HAP-1 (cell line): ENCODE results near the gene FERMT2.

Source experiments
- DNase-seq, 2 experiments: peaks; one replicate each; pipeline ENCODE4 v3.0.0-alpha.2; 2016 to 2020; ENCODE audit warnings: low spot score in 2 of 2
- H3K27me3 ChIP-seq: fragments of 250-450 bp; sonication (Bioruptor Pico); 2 replicates; pipeline ENCODE4 v1.5.1; 2020; ENCODE audit warnings: low read depth, mild to moderate bottlenecking, moderate library complexity
- H3K36me3 ChIP-seq: fragments of 250-450 bp; sonication (Bioruptor Pico); replicated peaks from 2 replicates; pipeline ENCODE4 v1.5.1; 2020; ENCODE audit warnings: mild to moderate bottlenecking
- H3K4me1 ChIP-seq: fragments of 250-450 bp; sonication (Bioruptor Pico); 2 replicates; pipeline ENCODE4 v1.5.1; 2020; ENCODE audit warnings: mild to moderate bottlenecking
- H3K4me3 ChIP-seq: fragments of 250-450 bp; sonication (Bioruptor Pico); 2 replicates; pipeline ENCODE4 v1.5.1; 2020; ENCODE audit warnings: mild to moderate bottlenecking, moderate library complexity
- H3K9me3 ChIP-seq: fragments of 250-450 bp; sonication (Bioruptor Pico); 2 replicates; pipeline ENCODE4 v1.5.1; 2020; ENCODE audit warnings: mild to moderate bottlenecking, moderate library complexity
- in situ Hi-C: fragments of 300-500 bp; cut with MboI; formaldehyde crosslinking; loops from 3 replicates; pipeline ENCODE4 v1.14.3; 2020; ENCODE audit warnings: low sequenced_read_pairs, inconsistent platforms, mixed read lengths

FERMT2 gene

DNA sequence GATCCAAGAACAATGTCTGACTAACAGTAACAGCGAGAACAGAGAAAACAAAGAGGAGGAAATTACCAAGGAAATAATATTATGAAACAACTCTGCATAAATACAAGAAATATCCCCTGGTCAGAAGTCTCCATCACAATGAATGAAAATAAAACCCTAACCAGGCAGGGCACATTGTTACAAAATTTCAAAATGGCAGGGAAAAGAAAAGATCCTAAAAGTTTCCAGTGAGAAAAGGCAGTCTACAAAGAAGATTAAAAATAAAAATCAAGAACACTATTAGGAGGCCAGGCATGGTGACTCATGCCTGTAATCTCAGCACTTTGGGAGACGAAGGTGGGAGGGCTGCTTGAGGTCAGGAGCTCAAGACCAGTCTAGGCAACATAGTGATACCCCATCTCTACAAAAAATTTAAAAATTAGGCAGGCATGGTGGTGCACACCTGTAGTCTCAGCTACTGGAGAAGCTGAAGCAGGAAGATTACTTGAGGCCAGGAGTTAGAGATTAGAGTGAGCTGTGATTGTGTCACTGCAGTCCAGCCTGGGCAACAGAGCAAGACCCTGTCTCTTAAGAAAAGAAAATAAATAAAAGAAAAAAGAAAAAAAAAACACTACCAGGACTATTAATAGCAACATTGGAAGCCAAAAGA, 47.8 kb downstream of the FERMT2 start:
- H3K9me3 ChIP-seq: no peaks in the 10 kb centered on the region
- in situ Hi-C loops: no loop called here
- H3K4me3 ChIP-seq: no peak overlapping the region
- DNase-seq: no peak
- H3K27me3 ChIP-seq: no peaks in the 10 kb centered on the region
- peaks cover 10% of the 10 kb centered on the region for H3K4me1 ChIP-seq
- H3K36me3 ChIP-seq: peaks cover 7% of the 10 kb centered on the region; the same call in 1 of the 2 replicates

- Histone ChIP-seq H3K36me3 (peaks cover 7% of the 10 kb centered on the region; the same call in 1 of the 2 replicates), H3K4me3 (no peak overlapping the region), H3K4me1 (peaks cover 8% of the 10 kb centered on the region), H3K9me3 (no peaks in the 10 kb centered on the region), H3K27me3 (no peaks in the 10 kb centered on the region)
- DNase-seq: no peak
- in situ Hi-C loops: no loop called here
Measured at GRCh38 chr14:52901357-52901980, 49.4 kb downstream of the FERMT2 start.

DNA sequence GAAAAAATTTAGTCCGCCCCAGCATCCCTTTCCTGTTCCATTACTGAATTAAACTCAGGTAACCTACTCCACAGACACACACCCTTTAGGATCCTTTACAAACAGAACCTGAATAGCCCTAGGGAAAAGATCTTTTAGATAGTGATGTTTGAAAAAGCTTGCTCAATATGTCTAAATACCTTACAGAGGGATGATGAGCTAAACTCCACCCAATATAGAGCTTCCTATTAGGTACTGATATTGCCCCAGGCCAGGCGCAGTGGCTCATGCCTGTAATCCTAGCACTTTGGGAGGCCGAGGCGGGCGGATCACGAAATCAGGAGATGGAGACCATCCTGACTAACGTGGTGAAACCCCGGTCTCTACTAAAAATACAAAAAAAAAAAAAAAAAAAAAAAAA, 50.1 kb downstream of the FERMT2 start:
- Histone ChIP-seq H3K36me3 (peaks cover 7% of the 10 kb centered on the region; the same call in 1 of the 2 replicates), H3K4me1 (peaks cover 8% of the 10 kb centered on the region), H3K27me3 (no peaks in the 10 kb centered on the region), H3K4me3 (no peak overlapping the region), H3K9me3 (no peaks in the 10 kb centered on the region)
- in situ Hi-C loops: no loop called here
- no peak for DNase-seq

- no peak overlapping the region for H3K4me3 ChIP-seq
- H3K4me1 ChIP-seq: peaks cover 12% of the 10 kb centered on the region
- no peaks in the 10 kb centered on the region for H3K9me3 ChIP-seq
- H3K36me3 ChIP-seq: peaks cover 7% of the 10 kb centered on the region; the same call in 1 of the 2 replicates
- H3K27me3 ChIP-seq: no peaks in the 10 kb centered on the region
- DNase-seq: no peak
- in situ Hi-C loops: no loop called here
Measured at GRCh38 chr14:52898496-52898895, 52.4 kb downstream of the FERMT2 start.

DNA sequence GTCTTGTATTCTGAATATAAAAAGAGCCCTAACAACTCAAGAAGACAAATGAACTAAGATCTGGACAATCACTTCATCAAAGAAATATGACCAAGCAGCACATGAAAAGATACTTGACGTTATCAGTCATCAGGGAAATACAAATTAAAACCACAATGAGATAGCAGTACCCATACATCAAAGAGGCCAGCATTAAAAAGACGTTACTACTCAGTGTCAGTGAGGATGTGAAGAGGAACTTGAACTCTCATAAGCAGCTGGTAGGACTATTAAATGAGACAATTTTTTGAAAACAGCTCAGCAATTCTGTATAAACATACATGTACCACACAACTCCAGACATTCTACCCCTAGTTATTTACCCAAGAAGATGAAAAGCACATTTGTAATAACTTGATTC, 55.9 kb downstream of the FERMT2 start:
- peaks cover 7% of the 10 kb centered on the region for H3K36me3 ChIP-seq
- peaks cover 12% of the 10 kb centered on the region for H3K4me1 ChIP-seq
- H3K27me3 ChIP-seq: no peaks in the 10 kb centered on the region
- H3K9me3 ChIP-seq: no peaks in the 10 kb centered on the region
- H3K4me3 ChIP-seq: no peak overlapping the region
- DNase-seq: no peak
- in situ Hi-C loops: no loop called here

DNA sequence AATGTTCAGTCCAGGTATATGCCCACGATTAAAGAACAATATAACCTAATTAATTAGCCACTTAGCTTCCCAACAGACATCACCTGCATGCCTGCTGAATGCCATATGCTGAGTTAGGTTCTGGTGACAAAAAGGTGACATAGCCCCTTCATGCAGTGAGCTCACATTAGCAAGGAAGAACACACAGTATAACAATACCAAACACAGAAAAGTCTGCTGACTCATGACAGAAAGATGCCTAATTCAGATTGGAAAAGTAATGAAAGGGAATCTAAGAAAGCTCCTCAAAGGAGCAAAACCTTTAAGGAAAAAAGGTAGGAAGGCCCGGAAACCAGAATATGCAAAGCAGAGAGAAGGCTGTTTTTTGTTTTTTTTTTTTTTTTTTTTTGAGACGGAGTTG, 59.0 kb downstream of the FERMT2 start:
- in situ Hi-C loops: no loop called here
- peaks cover 4% of the 10 kb centered on the region; the same call in 1 of the 2 replicates for H3K4me1 ChIP-seq
- H3K4me3 ChIP-seq: no peak overlapping the region
- peaks cover 9% of the 10 kb centered on the region for H3K36me3 ChIP-seq
- no peak for DNase-seq
- H3K27me3 ChIP-seq: no peaks in the 10 kb centered on the region
- no peaks in the 10 kb centered on the region for H3K9me3 ChIP-seq

DNA sequence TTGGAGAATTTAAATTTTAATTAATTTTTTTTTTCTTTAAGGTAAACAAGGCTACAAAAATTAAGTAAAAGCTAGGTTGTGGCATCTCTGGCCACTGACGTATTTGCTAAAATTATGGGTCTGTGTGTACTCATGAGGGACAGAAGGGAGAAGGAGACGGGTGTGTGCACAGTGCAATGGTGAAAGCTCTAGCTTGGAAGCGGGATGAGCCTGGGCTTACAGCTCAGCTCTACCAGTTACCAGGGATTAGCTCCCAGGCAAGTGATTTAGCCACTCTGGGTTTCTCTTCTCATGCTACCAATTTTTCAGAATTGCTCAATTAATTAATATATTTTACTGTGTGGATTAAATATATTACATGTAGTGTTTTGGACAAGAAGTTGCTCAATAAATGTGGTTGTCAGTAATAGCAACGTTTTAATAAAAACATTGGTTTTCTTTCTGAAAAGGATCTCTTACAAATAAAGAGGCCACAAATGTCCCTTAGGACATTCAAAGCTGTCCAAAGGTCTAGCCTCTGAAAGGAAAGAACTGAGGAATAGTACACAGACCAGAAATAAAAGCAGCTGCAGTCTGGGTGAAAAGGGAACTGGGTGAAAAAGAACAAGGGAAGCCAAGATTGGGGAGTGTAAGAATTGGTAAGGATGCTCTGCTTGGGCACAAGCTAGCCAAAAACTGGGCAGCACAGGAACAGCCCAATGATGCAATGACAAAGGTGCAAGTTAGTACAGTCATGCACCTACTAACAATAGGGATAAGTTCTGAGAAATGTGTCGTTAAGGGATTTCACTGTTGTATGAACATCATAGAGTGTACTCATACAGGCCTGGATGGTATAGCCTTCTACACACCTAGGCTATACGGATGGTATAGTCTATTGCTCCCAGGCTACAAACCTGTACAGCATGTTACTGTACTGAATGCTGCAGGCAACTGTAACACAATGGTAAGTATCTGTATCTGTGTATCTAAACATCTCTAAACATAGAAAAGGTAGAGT, 61.7 kb downstream of the FERMT2 start:
- peaks cover 13% of the 10 kb centered on the region for H3K36me3 ChIP-seq
- no peak for DNase-seq
- in situ Hi-C loops: no loop called here

DNA sequence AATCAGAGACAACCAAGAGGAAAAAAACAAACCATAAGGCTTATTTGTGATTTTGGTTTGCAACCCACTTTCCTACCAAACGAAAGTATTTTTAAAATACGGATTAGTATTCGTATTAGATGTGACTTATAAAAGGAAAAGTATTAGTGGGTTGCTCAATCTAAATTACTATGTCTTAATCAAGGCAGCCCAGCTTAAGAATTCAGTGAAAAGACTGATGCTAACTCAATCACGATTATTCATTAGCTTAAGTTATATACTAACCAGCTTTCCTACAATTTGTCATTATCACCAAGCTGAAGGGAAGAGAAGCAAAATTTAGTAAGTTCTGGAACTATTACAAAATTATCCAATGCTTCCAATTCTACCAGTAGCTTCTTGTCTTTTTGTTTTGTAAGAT, 62.7 kb downstream of the FERMT2 start:
- no peaks in the 10 kb centered on the region for H3K4me1 ChIP-seq
- H3K36me3 ChIP-seq: peaks cover 12% of the 10 kb centered on the region
- in situ Hi-C loops: no loop called here
- no peaks in the 10 kb centered on the region for H3K27me3 ChIP-seq
- DNase-seq: no peak
- no peaks in the 10 kb centered on the region for H3K9me3 ChIP-seq
- H3K4me3 ChIP-seq: no peak overlapping the region

More for the DNA sequence above, 61.7 kb downstream of the FERMT2 start:
- Histone ChIP-seq H3K4me3 (no peak overlapping the region), H3K9me3 (no peaks in the 10 kb centered on the region), H3K4me1 (no peaks in the 10 kb centered on the region), H3K27me3 (no peaks in the 10 kb centered on the region)

GRCh38 chr14:52885230-52885629, 65.6 kb downstream of the FERMT2 start:
- Histone ChIP-seq H3K36me3 (peaks cover 16% of the 10 kb centered on the region), H3K4me1 (no peaks in the 10 kb centered on the region), H3K4me3 (no peak overlapping the region), H3K9me3 (no peaks in the 10 kb centered on the region), H3K27me3 (no peaks in the 10 kb centered on the region)
- in situ Hi-C loops: no loop called here
- DNase-seq: no peak

GRCh38 chr14:52883658-52884057, 67.2 kb downstream of the FERMT2 start:
- DNase-seq: no peak
- Histone ChIP-seq H3K4me3 (no peak overlapping the region), H3K9me3 (no peaks in the 10 kb centered on the region), H3K27me3 (no peaks in the 10 kb centered on the region), H3K4me1 (peaks cover under 1% of the 10 kb centered on the region; the same call in 1 of the 2 replicates), H3K36me3 (peaks cover 14% of the 10 kb centered on the region)
- in situ Hi-C loops: no loop called here

DNA sequence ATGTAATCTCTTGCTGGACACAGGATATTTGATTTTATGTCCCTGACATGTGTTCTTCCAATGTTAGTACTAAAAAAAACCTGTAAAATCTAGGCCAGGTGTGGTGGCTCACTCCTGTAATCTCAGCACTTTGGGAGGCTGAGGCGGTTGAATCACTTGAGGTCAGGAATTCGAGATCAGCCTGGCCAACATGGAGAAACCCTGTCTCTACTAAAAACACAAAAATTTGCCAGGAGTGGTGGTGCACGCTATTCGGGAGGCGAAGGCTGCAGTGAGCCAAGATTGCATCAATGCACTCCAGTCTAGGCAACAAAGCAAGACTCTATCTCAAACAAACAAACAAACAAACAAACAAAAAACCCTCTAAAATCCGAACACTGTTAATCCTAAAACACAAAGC, 68.0 kb downstream of the FERMT2 start:
- peaks cover 17% of the 10 kb centered on the region for H3K36me3 ChIP-seq
- peaks cover 9% of the 10 kb centered on the region for H3K4me1 ChIP-seq
- no peaks in the 10 kb centered on the region for H3K9me3 ChIP-seq
- H3K4me3 ChIP-seq: no peak overlapping the region
- DNase-seq: no peak
- in situ Hi-C loops: no loop called here
- no peaks in the 10 kb centered on the region for H3K27me3 ChIP-seq

DNA sequence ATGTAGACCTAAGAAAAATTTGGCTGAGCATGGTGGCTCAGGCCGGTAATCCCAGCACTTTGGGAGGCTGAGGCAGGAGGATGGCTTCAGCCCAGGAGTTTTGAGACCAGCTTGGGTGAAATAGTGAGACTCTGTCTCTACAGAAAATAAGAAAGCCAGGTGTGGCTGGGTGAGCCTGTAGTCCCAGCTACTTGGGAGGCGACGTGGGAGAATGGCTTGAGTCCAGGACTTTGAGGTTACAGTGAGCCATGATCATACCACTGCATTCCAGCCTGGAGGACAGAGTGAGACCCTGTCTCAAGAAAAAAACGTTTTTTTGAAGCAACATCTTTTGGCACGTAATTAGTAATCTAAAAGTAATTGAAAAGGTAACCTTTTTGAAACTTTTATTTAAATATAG, 70.9 kb downstream of the FERMT2 start:
- Histone ChIP-seq H3K4me1 (peaks cover 36% of the 10 kb centered on the region), H3K9me3 (no peaks in the 10 kb centered on the region), H3K4me3 (no peak overlapping the region), H3K36me3 (peaks cover 15% of the 10 kb centered on the region), H3K27me3 (no peaks in the 10 kb centered on the region)
- DNase-seq: no peak
- in situ Hi-C loops: no loop called here

- H3K27me3 ChIP-seq: no peaks in the 10 kb centered on the region
- peaks cover 46% of the 10 kb centered on the region for H3K4me1 ChIP-seq
- DNase-seq: no peak
- H3K4me3 ChIP-seq: no peak overlapping the region
- H3K9me3 ChIP-seq: no peaks in the 10 kb centered on the region
- in situ Hi-C loops: no loop called here
- peaks cover 15% of the 10 kb centered on the region for H3K36me3 ChIP-seq
Measured at GRCh38 chr14:52878946-52879345, 71.9 kb downstream of the FERMT2 start.

GRCh38 chr14:52878469-52878868, 72.4 kb downstream of the FERMT2 start:
- Histone ChIP-seq H3K9me3 (no peaks in the 10 kb centered on the region), H3K36me3 (peaks cover 15% of the 10 kb centered on the region), H3K4me3 (no peak overlapping the region), H3K27me3 (no peaks in the 10 kb centered on the region), H3K4me1 (peaks cover 51% of the 10 kb centered on the region)
- in situ Hi-C loops: no loop called here
- no peak for DNase-seq
